DMS153 treated with DMSO at 0.1 percent for 48 hours (cell line): ENCODE measurements around the gene QRICH1.

Experiments used
- DNase-seq: peaks from one replicate; lab custom pipeline; 2025; ENCODE audit not compliant: unreplicated experiment; lab: John Stamatoyannopoulos, UW

Gene QRICH1

DNA sequence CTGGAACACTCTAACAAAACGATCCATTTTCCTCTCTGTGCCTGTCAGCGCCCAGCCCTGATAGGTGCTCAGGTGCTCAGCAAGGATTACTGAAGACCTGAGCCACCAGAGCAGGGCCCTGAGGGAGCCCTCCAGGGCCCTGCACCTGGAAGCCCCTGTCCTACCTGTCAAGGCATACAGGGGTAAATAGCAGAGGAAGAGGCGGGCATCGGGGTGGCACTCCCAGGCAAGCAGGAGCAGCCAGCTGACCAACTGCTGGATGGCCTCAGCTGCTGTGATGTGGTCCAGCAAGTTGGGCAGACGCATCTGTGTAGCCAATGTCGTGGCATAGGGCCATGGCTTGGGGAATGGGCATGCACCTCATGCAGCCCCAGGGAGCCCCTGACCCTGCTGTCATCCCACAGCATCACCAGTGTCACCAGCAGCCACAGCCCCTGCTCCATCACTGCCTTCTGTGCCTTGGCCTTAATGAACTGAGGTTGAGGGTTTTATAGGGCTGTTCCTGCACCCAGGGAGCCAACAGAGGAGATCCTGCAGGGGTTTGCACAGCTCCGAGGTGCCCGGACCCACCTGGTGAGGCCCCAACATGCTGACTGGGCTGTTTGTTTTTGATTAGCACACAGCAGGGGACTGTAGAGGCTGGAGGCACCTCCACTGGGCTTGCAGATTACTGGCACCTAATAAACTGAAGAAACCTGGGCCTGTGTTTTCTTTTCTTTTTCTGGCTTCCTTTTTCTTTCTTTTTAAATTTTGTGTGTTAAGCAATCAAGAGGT lies 94.6 kb downstream of the QRICH1 start:
- DNase-seq: no peak

DNA sequence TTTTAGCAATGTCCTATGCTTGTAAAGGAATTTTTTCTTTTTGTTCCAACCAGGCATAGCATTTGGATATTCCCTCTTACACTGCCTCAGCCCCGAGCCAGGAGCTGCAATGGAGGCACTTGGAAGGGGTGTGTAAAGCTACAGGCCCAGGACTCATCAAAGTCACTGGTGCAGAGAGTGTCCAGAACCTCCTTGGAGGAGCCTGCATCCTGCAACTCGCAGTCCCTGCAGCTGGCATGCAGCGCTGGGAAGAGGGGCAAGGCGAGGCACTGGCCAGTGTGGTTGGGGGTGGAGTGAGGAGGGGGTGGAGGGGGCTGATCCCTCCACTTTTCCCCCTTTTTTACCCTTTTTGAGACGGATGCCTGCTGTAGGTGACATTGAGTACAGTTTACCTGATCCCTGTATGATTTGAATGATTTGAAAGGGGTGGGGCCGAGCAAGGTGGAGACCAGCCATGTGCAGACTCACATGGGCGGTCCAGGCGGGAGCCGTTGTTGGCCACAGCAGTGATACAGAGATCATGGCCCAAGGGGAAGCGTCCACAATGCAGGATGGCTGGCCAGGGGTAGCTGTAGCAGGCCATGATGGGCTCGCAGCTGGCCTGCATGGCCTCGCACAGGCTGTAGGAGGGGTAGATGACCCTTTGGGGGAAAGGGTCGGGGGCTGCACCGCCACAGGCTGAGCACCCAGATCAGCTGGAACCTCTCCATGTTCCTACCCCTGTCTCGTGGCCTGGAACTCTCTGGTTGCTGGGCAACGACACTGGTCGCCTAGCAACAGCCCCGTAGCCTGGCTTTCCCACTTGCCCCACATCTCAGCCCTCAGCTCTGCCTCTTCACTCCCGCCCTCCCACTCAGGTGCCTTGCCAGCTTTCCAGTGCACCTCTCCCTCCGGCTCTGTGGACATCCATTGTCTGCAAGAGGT lies 95.9 kb downstream of the QRICH1 start:
- DNase-seq: no peak

DNA sequence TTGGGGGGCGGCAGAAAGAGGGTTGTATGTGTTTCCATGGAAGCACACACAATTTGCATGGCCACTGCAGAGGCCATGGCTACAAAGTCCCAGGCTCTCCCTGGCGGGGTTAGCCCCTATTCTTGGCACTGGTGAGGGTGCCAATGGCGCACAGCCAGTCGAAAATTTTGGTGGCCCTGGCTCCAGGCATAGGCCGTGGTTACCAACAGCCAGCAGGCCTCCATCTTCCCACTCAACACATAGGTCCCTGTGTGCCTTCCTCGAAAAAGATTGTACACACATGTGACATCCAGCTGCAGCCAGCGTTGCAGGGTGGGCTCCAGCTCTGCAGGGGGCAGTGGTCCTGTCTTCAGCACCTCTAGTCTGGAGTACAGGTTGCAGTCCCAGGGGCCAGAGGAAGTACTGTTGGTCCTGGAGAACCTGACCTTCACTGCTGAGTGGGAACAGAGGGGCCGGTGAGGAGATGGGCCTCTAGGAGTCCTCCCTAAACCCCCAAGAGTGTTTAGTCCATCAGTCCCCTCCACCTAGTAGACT lies 96.7 kb downstream of the QRICH1 start:
- no peak for DNase-seq

DNA sequence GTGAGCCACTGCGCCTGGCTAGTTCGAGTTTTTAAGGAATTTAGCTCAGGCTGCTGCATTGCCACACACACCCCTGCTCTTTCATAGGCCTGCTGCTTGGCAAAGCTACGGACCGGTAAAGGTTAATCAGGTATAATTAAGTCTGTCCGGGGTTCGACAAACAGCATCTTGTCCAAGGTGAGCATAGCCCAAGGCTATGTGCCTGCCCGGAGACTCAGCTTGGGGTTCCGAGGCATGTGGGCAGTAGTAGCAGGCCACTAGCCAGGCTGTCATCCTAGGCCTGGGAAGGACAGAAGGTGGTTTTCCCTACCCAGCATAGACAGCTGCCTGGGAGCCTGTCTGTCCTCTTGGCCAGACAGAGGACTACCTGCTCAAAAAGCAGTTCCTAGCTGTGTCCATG lies 97.2 kb downstream of the QRICH1 start:
- no peak for DNase-seq

DNA sequence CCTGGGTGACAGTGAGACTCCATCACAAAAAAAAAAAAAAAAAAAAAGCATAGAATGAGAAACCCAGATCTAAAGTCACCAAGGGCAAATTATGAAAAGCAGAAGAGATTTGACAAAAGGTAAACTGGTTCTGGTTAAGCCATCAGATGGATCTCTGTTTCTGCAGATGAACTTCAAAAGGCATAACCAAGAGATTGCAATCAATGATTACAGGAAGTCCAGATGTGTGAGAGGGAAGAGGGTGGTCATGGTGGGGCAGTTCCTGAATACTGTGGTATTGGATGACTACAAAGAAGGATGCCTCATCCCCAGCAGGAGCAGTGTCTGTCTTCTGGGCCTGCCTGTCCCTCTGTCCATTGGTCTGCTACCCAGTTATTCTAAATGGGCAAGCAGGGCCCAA lies 100.0 kb downstream of the QRICH1 start:
- no peak for DNase-seq

DNA sequence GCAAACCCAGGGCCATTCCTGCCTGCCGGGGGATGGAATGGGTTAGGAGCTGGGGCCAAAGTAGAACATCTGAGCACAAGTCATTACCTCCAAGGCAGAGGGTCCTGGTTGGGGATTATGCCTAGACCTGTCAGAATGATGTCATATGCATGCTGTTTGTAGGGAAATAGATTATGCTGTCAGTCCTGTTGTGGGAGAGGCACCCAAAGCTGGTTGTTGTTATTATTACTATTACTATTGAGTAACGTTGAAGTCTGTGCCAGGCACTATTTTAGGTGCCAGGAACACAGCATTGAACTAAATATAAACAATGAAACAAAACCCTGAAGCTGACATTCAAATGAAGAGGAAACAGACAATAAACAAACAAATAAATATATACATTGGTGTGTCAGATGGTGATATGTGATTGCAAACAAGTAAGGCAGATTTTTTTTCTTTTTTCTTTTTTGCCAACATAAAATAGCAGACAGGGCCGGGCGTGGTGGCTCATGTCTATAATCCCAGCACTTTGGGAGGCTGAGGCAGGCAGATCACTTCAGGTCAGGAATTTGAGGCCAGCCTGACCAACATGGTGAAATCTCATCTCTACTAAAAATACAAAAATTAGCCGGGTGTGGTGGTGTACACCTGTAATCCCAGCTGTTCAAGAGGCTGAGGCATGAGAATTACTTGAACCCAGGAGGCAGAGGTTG lies 101.9 kb downstream of the QRICH1 start:
- no peak for DNase-seq

DNA sequence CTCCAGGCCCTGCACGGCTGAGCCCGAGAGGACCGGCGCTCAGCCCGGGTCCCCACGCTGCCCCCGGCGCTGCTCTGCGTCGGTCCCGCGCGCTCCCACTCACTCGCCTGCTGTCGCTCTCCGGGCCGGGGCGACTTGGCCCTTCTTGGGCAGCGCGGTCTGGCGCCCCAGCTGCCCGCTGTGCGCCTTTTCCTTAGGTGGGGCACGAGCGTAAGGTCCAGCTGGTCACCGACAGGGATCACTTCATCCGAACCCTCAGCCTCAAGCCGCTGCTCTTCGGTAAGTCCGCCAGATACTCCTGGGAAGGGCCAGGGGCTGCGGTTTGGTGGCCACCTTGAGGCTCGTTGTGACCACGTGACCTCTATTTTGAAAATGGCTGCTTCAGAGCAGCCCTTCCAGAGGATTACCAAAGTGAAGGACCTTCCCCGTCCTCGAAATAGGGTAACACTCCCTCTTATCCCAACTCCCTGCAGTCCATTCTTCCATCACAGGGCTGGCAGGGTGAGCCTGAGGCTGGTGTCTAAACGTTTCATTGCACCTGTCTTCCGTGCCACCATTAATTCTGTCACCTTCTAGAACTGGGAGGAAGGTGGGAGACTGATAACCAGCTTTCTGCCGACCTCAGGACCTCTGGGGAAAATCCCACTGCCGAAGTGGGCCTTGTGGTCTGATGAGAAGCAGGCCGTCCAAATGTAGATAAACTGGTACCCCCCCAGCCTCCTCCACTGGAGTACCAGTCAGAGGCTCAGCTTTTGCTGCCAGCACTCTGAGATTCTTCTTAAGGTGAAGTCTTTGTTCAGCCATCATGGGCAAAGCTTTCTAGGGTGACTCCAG lies 103.0 kb downstream of the QRICH1 start:
- DNase-seq: no peak

DNA sequence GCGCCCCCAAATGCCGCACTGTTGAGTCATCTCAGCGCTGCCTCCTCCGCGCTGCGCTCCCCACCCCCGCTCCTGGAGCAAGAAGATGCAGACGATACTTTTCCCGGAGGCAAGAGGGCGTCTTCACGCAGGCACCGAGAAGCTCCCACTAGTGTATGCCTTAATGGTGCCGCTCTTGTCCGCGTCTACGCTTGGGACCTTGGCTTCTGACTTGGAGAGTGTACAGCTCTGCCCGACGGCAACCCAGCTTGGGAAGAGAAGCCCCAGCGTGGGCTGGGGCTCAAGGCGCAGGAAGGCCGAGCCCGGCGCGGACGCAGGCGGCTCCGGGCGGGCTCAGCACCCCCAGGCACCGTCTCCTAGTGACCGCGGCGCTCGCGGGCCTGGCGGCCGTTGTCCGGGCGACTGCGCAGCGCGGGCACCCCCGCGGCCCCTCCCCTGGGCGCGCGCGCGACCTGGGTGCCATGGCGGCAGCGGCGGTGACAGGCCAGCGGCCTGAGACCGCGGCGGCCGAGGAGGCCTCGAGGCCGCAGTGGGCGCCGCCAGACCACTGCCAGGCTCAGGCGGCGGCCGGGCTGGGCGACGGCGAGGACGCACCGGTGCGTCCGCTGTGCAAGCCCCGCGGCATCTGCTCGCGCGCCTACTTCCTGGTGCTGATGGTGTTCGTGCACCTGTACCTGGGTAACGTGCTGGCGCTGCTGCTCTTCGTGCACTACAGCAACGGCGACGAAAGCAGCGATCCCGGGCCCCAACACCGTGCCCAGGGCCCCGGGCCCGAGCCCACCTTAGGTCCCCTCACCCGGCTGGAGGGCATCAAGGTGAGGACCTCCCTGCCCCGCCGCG lies 103.9 kb downstream of the QRICH1 start, which contains the start of gene P4HTM:
Gene P4HTM (plus strand): TSS at position 446 of the 840 bp plus-strand sequence. CDS start 16 bp downstream, at position 462.
- no peak for DNase-seq

DNA sequence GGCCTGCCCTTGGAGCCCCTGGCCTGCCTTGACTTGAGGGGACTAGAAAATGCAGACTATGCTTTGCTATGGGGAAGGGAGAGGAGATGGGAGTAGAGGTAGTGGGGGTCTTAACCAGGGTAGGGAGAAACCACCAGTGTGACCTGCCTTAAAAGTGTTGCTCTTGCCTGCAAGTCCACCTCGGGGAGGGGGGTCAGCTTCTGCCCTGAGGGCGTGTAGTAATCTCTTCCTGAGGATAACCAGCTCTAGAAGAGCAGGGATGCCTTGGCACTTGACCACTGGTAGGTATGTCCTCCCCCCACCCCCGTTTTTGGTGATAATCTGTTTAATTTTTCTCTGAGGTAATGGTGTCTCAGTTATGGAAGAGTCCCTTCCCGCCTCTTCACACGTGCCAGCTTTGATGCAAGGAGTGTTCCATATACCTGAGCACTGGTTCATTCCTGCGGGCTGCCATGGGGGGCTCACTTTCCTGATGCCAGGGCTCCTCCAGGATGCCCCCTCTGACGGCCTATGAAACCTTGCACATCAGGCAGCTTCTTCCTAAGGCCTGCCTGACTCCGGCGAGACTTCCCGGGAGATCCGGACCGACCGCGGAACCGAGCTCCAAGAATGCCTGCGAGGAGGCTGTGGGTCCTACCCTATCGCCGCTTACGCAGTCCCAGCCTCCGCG lies 104.6 kb downstream of the QRICH1 start:
- no peak for DNase-seq

DNA sequence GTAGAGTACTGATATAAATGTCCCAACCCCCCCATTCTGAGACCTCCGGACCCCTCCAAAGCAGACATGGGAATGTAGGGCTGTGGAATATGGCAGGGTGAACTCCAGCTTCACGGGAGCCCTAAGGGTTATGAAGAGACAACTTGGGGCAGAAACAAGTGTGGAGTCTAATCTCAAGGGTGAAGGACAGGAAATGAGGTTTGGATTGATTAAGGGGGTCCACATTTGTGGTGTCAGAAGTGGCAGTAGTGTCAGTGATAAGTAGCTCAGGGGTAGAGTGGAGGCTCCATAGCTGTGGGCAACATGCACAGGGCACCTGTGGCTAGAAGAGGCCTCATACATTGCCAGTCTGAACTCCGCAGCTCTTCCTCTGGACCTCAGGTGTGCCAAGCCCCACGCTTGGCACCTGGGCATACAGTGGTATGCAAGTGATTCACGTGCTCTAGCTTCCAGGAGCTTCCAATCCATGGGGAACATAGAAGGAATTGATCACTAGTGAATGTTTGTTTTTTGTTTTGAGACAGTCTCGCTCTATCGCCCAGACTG lies 108.0 kb downstream of the QRICH1 start:
- DNase-seq: no peak

DNA sequence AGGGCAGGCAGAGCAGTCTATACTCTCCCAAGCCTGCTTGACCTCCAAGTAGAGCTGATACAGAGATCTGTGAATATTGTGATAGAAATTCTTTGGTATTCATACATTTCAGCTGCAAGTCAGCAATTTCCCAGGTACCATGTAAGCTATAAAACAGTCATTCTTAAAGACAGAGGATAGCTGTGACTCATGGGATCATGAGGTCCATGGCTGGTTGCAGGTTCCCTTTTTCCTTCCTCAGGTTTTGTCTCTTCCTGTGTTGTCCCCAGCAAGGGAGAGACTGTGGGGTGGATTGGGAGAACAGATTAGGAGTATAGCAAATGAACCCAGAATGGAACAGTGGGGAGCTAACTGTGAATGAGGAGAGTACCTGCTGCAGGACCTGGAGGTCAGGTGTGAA lies 109.2 kb downstream of the QRICH1 start:
- no peak for DNase-seq

DNA sequence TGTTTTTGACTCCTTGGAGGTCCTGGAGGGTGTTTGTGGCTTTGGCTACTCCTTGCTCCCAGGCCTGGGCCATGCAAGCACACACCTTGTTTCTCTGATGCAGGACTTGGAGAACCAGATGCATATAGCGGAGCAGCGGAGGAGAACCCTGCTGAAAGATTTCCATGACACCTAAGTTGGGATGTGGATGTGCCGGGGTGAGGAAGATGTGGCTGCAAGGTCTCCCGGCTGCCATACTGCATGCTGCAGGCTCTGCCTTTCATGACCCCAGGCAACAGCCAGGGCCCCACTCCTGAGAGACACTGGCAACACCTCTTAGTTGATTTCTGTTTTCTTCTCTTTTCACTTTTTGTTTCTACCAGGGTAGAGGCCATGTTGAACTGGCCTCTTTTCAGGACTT lies 110.8 kb downstream of the QRICH1 start:
- DNase-seq: no peak

DNA sequence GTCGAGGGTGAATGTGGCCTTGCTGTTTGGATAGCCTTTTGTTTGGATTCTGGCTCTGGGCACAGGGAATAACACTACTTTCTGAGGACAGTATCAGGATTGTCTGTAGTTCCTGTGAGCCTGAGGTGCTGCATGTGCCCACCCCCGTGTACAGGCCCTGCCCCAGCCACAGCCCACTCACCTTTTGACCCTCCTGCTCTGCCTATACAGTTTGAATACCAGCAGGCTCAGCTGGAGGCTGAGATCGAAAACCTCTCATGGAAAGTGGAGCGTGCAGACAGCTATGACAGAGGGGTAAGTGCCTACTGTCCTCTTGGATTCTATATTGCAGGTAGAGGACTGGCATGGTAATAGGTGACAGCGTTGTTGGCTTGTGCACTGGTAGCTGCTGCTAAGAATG lies 111.2 kb downstream of the QRICH1 start:
- DNase-seq: no peak

DNA sequence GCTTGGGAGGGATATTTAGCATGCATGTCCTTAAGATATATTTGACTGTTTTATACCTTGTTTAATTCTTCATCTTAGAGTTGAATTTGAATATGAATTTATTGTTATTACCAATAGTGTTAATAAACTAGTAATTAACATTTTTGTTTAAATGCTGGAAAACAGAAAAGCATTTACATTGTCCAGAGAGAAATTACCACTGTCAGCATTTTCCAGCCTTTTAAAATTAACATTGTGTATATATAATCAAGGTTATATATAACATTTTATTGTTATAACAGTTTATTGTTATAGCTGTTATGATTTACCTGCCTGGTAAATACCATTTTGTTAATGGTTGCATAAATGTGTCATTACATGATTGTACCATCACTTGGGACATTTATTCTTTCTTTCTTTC lies 111.9 kb downstream of the QRICH1 start:
- no peak for DNase-seq

DNA sequence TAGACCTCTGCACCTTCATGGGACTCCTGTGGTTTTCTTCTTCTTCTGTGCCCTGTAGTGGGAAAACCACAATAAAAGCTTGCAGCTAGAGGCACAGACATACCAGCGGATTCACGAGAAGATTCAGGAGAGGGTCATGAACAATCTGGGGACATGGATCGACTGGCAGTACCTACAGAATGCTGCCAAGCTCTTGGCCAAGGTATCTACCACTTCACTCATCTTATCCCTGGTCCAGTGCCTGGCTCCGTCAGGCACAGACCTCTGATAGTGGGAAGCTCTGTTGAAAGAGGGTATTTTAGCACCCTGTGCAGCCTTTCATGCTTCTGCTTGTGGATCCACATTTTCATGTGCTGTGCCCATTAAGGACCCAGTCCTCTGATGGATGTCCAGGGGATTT lies 113.6 kb downstream of the QRICH1 start:
- DNase-seq: no peak
